LNCAP (cell line): Measurements from ENCODE around the gene SLC11A2.

Source experiments
- CTCF ChIP-seq: fragments of 450-650 bp; IDR thresholded peaks from 2 replicates; pipeline ENCODE4 v1.5.1; 2017; ENCODE audit warnings: mild to moderate bottlenecking

Gene SLC11A2

GRCh38 chr12:51013441-51013840, 12.7 kb downstream of the SLC11A2 start:
- no peak for TF ChIP-seq CTCF

GRCh38 chr12:51012570-51013236, 13.5 kb downstream of the SLC11A2 start:
- no peak for TF ChIP-seq CTCF

- TF ChIP-seq CTCF, result no peak
Measured at GRCh38 chr12:51011955-51012354, 14.2 kb downstream of the SLC11A2 start.

- TF ChIP-seq CTCF, result no peak
Measured at GRCh38 chr12:51009056-51009440, 17.1 kb downstream of the SLC11A2 start.

- TF ChIP-seq CTCF, result no peak
Measured at GRCh38 chr12:51008329-51009055, 17.7 kb downstream of the SLC11A2 start.

- TF ChIP-seq CTCF, result no peak
Measured at GRCh38 chr12:51005671-51006070, 20.5 kb downstream of the SLC11A2 start.

GRCh38 chr12:51005030-51005429, 21.2 kb downstream of the SLC11A2 start:
- TF ChIP-seq CTCF, result no peak
